Measurements from ENCODE around the gene UMODL1. TPM values are rescaled to one million over a fixed set of nuclear protein-coding genes. Genes with fewer than 3 reads are reported as not detected.

Gene UMODL1
- total and polyA plus RNA-seq, 8 donors: under 0.01 TPM; not detected in 7

DNA sequence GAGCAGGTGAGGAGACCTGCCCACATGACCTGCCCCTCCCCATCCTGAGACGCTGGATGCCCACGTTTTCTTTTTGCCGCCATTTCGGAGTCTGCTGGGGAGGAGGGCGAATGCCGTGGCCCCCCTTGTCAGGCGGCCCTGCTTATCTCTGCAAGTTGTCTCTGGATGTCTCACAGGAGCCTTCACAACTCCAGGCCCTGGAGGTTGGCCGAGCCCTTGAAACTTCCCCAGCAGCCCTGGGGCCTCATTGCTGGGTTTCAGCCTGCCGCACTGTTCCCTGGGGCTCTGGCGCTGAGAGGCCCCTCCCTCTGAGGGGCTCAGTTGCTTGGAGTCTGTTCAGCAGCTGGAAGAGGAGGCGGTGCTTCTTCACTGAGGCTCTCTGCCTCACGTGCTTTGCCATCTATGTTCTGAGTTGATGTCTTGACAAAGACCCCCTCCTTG, 31.2 kb upstream of the UMODL1 start:
- DNase-seq: peak in 1 of 2 donors; percentile 76
- TF ChIP-seq POLR2AphosphoS5 (IDR thresholded peaks at IDR 0.05) (no peak), POLR2A (IDR thresholded peaks at IDR 0.05) (no peak), EP300 (IDR thresholded peaks at IDR 0.05) (no peak)
- TF ChIP-seq, protein P1, sequence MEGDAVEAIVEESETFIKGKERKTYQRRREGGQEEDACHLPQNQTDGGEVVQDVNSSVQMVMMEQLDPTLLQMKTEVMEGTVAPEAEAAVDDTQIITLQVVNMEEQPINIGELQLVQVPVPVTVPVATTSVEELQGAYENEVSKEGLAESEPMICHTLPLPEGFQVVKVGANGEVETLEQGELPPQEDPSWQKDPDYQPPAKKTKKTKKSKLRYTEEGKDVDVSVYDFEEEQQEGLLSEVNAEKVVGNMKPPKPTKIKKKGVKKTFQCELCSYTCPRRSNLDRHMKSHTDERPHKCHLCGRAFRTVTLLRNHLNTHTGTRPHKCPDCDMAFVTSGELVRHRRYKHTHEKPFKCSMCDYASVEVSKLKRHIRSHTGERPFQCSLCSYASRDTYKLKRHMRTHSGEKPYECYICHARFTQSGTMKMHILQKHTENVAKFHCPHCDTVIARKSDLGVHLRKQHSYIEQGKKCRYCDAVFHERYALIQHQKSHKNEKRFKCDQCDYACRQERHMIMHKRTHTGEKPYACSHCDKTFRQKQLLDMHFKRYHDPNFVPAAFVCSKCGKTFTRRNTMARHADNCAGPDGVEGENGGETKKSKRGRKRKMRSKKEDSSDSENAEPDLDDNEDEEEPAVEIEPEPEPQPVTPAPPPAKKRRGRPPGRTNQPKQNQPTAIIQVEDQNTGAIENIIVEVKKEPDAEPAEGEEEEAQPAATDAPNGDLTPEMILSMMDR (IDR thresholded peaks at IDR 0.05): no peak
- intact Hi-C loops (cut with DNase I; ENCODE audit: low total_unique reads): no loop called here
- Histone ChIP-seq H3K27me3 (no peaks in the 10 kb centered on the region), H3K9me3 (no peaks in the 10 kb centered on the region), H3K36me3 (no peaks in the 10 kb centered on the region), H3K27ac (peak overlapping the region; percentile 47 to 70 (median 64)), H3K4me3 (no peak overlapping the region), H3K4me1 (peaks cover 6 to 10% (median 7%) of the 10 kb centered on the region in 4 donors)
- whole genome bisulfite sequencing, 5 donors: 64 to 72% (median 66%) methylated on average over 11 to 12 of the region's 12 CpGs

DNA sequence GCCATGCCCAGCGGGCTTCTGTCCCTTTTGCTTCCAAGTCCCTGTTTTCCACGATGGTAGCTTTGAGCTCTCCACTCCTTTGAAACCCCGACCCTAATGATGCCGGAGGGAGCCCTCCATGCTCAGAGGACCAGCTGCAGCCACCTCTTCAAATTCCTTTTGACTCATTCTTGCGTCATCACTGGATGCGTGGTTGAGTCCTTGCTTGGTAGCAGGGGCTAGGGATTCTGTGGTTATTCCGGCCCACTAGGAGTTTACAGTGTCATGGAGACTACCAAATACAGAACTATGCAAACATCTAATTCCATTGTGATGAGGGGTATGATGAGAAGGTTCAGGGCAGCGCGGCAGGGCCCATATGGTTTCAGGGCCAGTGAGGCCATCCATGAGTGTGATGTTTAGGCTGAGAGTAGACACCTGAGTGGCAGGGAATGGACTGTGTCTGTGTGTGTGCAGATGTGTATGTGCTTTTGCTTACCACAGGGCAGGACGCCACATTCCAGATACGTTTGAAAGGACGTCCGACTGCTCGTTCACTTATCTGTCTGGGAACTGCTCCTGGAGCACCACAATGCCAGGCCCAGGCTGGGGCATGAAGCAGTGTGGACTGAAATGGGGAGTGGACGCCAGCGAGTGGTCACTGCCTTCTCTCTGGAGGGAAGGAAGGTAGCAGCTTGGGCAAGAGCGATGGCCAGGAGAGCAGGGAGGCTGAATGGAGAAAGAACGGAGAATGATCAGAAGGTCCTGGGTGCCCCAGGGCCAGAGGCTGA, 30.5 kb upstream of the UMODL1 start:
- Histone ChIP-seq H3K4me3 (no peak overlapping the region), H3K9me3 (no peaks in the 10 kb centered on the region), H3K27me3 (no peaks in the 10 kb centered on the region), H3K4me1 (peaks cover 6 to 10% (median 7%) of the 10 kb centered on the region in 4 donors), H3K27ac (peak overlapping the region in 4 of 5 donors; percentile 60 to 70 (median 66)), H3K36me3 (no peaks in the 10 kb centered on the region)
- TF ChIP-seq, protein P1 (IDR thresholded peaks at IDR 0.05): no peak
- TF ChIP-seq POLR2AphosphoS5 (IDR thresholded peaks at IDR 0.05) (no peak), POLR2A (IDR thresholded peaks at IDR 0.05) (no peak), EP300 (IDR thresholded peaks at IDR 0.05) (no peak)
- no peak for DNase-seq
- 72 to 81% (median 75%) methylated on average over 18 of the region's 18 CpGs for WGBS, 5 donors
- intact Hi-C loops (cut with DNase I; ENCODE audit: low total_unique reads): no loop called here

DNA sequence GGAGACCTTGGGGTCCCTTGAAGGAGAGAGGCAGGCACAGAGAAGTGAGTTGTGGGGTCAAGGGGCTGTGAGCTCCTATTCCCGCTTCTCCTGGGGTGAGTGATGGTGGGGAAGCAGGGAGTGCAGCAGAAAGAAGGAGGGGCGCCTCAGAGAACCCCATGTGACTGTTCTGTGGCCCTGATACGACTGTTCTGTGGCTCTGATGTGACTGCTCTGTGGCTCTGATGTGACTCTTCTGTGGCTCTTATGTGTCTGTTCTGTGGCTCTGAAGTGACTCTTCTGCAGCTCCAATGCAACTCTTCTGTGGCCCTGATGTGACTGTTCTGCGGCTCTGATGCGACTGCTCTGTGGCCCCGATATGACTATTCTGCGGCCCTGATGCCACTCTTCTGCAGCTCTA, 29.9 kb upstream of the UMODL1 start:
- H3K27ac ChIP-seq: peak overlapping the region in 3 of 5 donors; percentile 26 to 70 (median 36)
- WGBS, 5 donors: 84 to 98% (median 93%) methylated on average over 3 to 7 of the region's 7 CpGs
- H3K9me3 ChIP-seq: no peaks in the 10 kb centered on the region
- H3K36me3 ChIP-seq: no peaks in the 10 kb centered on the region
- DNase-seq: no peak
- TF ChIP-seq EP300 (IDR thresholded peaks at IDR 0.05) (no peak), POLR2A (IDR thresholded peaks at IDR 0.05) (no peak), POLR2AphosphoS5 (IDR thresholded peaks at IDR 0.05) (no peak)
- TF ChIP-seq, protein P1 (IDR thresholded peaks at IDR 0.05): no peak
- H3K27me3 ChIP-seq: no peaks in the 10 kb centered on the region
- H3K4me3 ChIP-seq: no peak overlapping the region
- H3K4me1 ChIP-seq: peaks cover 6 to 10% (median 7%) of the 10 kb centered on the region in 4 donors
- intact Hi-C loops (cut with DNase I; ENCODE audit: low total_unique reads): no loop called here

DNA sequence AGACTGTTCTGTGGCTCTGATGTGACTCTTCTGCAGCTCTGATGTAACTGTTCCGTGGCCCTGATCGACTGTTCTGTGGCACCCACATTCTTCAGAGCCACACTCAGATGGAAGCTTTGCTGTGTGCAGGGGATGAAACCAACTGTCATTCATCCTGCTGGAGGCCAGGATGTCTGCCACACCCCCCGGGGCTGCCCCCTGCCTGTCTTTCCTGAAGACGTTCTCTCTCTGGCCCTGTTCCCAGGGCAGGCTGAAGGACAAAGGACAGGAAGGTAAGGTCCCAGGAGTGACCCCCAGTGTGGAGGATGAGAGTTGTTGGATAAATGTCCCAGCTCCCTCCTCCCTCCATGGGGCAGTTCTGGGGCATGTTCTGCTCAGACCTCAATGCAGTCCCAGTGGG, 29.4 kb upstream of the UMODL1 start:
- no peak for TF ChIP-seq EP300 (IDR thresholded peaks at IDR 0.05)
- TF ChIP-seq, protein P1 (IDR thresholded peaks at IDR 0.05): no peak
- TF ChIP-seq POLR2AphosphoS5 (IDR thresholded peaks at IDR 0.05): no peak
- H3K9me3 ChIP-seq: no peaks in the 10 kb centered on the region
- peaks cover 6 to 10% (median 7%) of the 10 kb centered on the region in 4 donors for H3K4me1 ChIP-seq
- intact Hi-C loops (cut with DNase I; ENCODE audit: low total_unique reads): no loop called here
- H3K27me3 ChIP-seq: no peaks in the 10 kb centered on the region
- 63 to 65% (median 65%) methylated on average over 2 to 4 of the region's 4 CpGs for WGBS, 5 donors
- no peak for DNase-seq
- H3K27ac ChIP-seq: peak overlapping the region in 1 of 5 donors; percentile 36
- H3K4me3 ChIP-seq: no peak overlapping the region
- no peaks in the 10 kb centered on the region for H3K36me3 ChIP-seq

All from stomach (tissue), 9 donors.